HG03045 (cell line): ENCODE measurements around the gene KAT6B.
A peak's percentile ranks its signal among the peaks of the same experiment; 100 is the strongest.

Source experiments
- ATAC-seq: cut with Tn5 transposase; IDR thresholded peaks from one replicate; pipeline ENCODE4 v1.9.1; 2021; ENCODE audit warnings: mild to moderate bottlenecking, moderate library complexity; ENCODE audit not compliant: unreplicated experiment

KAT6B gene

DNA sequence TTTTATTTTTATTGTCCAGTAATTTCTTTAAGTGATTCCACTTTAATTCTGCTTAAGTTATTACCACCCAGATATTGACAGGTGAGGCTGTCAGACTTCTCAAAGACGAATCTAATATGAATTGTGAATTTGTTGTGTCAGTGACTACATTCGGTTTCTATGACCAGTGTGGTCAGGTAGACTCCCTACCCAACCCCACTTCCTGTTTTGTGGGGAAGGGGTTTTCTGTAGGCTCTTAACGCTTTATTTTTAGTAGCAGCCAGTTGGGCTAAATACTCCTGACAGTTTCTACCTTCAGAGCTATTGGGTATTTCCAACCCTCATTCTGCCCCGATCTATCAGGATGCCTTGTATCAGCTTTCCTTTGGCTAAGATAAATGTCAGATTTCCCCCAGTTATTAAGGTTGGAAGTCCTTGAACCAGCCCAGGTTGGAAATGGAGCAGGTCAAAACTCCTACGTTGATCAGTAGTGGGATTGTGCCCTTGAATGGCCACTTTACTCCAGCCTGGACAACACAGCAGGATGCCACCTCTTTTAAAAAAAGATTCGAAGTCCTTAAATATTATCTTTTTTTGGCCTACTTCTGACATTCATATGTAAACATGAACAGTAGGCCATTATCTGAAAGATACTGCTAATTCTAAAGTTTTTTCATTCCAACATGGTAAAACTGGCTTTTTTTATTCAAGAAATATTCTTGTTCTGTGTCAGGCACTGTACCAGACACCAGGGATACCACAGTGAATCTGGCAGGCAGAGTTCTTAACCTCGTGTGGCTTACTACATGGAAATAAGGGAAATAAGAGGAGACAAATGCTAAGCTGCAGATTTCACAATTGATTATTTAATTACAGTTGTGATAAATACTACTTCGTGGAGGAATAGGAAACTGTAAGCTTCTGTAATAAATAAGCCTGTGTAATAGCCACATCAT lies 151.8 kb downstream of the KAT6B start:
- ATAC-seq: peak; percentile 67

DNA sequence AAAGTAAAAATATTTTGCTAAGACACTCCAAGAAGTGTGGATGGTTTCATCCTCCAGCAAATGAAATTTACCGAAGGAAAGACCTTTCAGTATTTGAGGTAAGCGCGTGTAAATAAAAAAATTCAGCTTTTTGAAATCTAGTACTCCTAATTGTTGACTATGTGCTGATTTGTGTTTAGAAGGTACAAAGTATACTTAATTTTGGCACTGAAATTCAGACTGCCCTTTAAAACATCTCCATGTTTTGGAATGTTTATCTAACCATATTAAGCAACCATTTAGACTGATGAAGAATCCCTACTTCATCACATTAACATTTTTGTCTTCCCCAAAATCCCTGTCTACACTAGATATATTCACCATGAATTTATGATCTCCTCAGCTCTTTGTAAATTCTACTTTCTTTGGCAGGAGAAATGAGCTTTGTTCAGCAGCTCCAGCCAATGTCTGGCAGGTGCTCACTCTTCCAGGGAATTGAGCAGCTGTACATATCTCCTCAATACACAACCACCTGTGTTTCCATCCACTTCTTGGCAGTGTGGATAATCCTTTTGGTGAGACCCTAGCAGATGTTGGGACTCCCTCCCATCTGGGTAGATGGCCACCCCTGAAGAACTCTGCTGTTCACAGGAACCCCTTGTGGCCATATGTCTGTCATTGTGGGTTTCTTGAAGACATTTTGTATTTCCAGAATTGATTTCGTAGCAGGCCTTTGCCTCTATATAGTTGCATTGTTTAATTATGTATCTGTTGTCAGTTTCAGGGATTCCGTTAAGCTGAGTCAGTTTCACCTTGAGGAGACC lies 155.6 kb downstream of the KAT6B start:
- ATAC-seq: no peak

DNA sequence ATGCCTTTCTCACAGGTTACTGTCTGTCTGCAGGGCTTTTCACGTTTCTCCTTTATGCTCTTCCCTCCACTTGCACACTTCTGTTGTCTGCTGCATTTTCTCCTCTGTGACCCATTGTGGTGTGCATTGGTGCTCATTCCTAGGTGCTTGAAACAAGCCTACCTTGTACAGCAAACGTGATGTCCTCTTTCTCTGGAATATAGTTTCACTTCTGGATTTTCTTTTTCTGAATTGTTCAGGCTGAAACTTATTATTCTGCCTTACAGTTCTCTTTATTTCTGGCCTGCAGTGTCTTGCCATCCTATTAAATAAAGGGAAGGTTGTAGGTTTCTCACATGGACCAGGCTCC lies 156.2 kb downstream of the KAT6B start:
- ATAC-seq: no peak

DNA sequence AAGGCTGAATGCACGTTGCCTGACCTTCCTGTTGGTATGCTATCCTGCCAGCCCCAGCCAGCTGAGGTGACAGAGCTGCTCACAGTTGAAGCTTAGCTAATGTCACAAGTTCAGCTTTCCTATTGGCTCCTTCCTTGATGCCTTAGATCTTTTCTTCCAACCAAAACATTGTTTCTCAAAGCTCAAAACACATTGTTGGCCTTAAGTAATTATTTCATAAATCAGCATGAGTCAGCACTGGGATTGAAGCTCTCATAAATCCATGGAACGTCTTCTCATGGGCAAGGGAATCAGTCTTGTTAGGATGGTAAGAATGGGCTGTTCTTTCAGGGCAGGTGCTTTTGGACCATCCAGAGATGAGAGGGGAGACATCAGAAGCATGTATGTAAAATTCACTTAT lies 157.0 kb downstream of the KAT6B start:
- no peak for ATAC-seq

DNA sequence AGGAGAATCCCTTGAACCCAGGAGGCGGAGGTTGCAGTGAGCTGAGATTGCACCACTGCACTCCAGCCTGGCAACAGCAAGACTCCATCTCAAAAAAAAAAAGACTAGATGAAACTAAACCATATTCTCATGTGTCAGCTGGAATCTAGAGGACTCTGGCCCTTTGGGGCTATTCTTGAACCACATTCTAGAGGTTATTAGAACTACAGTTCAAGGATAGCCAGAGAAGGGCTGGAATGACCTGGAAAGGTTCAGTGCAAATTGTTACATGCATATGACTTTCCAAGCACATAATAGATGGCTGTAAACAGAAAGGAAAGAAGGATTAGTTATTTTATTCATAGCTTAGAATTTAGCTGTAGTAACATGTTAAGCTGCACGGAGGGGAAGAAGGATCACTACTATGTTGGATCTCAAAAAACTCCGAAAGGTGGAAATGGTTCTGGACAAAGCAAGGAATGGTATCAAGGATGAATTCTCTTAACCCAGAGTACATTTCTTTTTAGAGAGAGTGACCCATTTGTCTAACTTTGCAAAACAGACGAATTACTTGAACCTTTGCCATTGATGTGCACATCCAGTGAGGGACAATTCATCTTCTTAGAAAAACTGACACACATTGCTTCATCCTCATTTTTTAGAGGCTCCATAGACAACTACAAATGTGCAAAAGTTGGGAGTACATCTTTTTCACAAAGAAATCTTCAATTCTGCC lies 161.1 kb downstream of the KAT6B start:
- no peak for ATAC-seq

DNA sequence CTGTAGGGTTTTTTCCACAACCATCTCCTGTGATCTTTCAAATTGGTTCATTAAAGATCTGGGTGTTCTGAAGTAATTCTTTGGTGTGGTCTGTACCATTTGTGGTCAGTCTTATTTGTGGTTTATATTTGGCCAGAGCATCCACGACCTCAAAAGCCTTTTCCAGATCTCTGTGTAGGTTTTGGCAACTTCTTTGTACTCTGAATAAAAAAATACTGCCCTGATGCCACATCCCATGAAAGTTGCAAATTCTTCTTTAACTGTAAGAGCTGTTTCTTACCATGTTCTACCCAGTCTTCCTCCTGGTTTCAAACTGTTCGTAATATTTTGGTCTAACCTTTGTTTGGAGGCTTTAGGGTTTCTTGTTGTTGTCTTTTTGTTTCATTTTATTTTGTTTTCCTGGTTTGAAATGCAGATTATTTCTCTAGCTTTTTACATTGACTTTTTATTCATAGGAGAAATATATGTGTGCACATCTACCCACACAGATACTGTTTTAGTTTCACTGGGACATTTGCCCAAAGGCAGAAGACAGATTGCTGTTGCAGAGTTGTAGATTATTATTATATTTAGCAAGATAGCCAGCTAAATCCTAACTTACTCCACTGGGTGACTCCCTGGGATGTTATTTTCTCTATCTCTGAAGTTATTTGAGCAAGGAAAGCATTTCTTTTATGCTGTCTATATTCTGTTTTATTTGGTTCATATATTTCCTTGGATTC lies 161.8 kb downstream of the KAT6B start:
- no peak for ATAC-seq

DNA sequence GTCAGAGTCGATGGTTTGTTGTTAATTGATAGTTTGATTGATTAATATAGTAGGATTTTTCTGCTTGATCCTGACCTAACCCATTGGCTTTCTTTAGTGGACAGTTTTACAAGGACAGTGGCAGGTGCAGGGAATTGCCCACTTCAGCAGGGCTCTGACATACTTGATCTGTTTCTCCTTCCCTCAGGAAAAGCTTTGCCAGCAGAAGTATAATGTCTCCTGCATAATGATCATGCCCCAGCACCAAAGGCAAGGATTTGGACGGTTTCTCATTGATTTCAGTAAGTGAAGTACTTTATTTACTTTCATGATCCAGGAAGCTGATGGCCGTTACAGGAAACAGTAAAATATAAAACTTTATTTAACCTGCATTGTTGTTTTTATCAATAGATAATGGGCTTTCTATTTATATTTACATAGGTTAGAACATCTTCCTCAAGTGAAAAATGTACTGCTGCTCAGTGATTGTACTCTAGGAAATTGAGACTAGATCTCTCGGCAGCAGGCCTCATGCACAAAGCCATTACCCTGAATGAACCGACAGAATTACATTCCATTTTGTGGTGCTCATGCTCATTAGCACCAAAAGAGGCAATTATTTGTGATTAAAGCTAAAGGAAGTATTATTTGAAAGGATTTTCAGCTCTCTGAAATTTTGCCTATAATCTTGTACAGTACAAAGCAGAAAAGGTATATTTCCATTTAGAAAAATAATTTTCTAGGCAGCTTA lies 162.6 kb downstream of the KAT6B start:
- no peak for ATAC-seq

DNA sequence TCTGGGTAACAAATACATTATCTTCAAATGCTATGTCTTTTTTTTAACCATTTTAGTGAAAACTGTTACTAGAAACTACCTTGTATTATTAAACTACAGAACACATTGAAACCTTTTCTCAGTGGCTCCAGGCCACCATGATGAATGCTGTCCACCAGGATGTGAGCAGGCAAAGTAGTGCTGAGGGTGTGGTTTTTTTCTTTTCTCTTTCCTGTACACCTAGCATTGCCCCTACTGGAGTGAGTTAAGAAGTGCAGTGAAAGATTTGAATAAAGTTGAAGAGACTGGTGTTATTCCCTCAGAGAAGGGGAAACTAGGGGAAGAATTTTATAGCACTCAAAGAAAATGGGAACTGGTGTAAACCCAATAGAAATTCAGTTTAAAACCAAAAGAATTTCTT lies 165.0 kb downstream of the KAT6B start:
- ATAC-seq: no peak

DNA sequence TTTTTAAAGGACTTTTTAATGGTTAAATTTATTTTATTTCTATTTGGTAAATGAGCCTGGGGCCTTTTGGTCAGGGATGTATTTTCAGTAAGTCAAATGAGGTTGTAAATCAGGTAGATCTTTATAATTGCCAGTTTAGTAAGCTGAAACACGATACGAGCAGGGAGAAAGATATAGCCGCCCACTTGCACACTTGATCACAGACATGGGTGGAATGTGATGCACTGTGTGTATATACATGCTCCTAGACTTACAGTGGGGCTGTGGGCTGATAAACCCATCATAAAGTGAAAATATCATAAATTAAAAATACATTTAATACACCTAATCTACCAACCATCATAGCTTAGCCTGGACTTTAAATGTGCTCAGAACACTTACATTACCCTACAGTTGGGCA lies 165.7 kb downstream of the KAT6B start:
- ATAC-seq: no peak

DNA sequence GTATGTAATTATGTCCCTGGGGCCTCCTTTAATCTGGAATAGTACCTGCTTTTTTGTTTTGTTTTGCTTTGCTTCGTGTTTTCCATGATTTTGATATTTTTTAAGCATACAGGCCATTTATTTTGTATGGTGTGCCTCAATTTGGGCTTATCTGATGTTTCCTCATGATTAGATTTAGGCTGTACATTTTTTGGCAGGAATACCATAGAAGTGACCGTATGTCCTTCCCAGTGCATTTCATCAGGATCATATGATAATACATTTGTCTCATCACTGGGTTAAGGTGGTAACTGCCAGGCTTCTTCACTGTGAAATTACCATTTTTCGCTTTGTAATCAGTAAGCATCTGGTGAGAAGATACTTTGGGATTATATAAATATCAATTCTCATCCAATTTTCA lies 167.2 kb downstream of the KAT6B start:
- ATAC-seq: no peak

DNA sequence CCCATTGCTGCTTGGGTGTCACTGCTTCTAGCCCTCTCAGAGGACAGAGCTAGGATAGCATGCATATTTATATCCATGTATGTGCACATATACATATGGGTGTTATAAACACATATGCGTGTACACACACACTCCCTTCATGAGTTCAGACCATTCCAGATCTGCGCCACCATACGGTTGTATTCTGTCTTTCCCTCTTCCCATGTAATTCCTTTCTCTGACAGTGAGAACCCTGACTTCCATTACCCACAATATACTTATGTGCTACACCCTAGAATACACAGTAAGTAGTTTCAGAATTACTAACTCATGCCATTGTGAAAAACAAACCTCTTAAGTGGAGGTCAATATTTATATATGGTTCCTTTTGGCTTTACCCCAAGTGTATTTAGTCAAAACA lies 168.5 kb downstream of the KAT6B start:
- no peak for ATAC-seq

DNA sequence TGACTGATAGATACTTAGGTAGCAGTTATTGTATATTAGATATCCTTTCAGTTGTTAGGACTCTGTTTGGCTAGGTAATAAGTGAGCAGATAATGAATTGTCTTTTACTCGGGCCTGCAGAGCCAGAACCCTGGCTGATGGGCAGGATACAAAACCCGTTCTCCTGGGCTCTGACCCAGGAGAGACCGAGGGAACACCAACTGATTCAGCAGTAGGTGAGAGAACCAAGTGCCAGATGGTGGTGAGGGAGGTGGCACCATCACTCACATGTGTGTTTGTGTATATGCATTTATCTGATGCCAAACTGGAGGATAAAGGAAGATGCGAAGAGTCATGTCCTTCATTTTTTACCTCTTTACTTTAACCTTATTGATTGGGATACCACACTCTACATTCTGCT lies 169.4 kb downstream of the KAT6B start:
- ATAC-seq: no peak

DNA sequence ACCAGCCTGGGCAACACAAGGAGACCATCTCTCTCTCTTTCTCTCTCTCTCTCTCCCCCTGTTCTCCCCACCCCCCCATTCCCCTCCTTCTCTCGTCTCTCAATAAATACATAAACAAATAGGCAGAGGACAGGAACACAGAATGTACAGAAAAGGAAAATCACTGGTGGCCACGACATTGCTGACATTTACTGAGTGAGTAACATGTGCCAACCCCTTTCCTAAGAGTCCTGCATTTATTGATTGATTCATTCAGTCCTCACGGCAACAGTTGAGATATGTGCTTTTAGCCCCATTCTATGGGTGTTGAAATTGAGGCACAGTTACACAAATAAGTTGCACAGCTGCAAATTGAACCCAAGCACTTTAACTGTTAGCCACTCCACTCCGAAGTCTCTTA lies 170.8 kb downstream of the KAT6B start:
- ATAC-seq: no peak

DNA sequence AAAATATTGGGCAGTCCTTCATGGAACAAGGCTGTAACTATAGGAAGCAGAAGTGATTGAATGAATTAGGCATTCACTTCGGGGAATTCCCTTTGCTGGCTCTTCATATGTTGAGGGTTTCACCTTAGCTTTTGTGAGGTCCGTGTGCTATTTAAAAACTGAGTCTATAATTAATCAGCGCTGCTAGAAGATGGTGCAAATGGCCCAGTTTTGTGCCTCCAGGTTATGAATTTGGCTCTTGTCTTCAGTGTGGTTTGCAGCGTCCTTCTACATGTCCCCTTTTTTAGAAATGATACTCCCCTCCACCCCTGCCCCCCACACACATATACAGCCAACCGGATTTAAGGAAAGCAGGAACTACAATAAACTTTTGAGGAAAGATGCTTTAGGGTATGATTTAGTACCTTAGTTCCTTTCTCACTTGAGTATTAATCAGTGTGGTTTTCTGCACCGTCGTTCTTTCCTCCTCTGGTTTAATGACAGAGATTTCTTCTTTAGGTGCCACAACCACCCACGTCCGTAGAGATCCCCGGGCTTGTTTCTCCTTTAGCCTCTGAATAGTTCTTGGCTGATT lies 174.4 kb downstream of the KAT6B start:
- peak; percentile 66 for ATAC-seq

DNA sequence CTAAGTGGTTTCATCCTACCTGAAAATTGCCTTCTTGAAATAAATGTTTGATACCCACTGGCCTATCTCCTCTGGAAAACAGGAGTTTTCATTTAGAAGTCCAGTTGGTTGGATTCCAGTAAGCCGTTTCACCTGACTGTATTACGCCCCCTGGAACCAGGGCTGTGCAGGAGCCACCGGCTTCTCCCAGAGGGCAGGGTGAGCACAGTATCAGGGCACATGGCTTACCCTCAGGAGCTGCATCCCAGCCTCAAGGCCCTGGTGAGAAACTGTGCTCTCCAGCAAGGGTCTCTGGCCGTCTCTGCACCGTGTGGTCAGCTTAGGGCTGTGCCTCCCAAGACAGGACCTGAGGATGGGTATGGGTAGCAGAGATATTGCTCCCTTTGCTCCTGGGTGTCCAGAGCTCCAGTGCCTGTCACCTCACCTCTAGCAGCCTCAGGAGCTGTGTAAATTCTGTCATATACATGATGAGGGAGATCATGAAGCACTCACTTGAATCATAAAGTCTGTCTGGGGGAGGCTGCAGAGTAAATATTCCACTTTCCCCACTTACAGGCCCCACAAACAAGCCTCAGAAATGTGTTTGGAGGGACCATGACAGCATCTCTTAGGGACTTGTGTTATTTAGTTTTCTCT lies 175.4 kb downstream of the KAT6B start:
- ATAC-seq: no peak

DNA sequence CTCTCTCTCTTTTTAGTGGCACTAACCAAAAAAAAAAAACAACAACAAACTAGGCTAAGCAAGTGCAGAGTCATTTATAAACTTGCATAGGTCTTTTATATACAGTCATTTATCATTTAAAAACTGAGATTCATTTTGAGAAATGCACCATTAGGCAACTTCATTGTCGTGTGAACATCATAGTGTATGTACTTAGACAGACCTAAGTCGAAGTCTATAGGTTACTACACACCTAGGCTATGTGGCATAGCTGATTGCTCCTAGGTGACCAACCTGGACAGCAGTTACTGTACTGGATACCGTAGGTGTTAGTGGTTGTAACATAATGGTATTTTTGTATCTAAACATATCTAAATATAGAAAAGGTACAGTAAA lies 175.9 kb downstream of the KAT6B start:
- ATAC-seq: no peak

DNA sequence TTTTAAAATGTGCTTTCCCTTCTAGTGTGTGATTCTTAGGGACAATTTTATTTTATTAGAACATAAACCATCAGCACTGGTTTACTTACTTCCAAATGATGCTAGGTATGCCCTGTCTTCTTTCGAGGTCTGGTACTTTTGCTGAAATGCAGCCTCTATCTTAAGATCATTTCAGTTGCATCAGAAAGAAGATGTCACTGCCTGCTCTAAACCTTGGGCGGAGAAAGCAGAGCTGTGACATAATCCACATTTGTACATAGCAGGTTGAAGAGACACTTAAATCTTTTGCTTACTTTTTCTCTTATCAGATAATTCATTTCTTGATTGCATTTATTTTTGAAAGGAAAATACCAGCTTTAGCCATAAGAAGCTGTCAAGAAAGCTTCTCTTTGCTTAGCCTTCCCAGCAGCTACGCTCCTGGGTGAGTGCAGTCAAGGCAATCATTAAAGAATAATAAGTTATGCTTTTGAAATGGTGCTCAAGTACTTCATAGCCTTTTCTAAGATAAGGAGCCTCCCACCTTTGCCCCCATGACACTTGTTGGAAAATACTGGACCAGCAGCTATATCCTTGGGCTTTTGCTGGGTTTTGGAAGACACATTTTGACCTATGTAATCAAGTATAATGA lies 176.7 kb downstream of the KAT6B start:
- ATAC-seq: no peak

DNA sequence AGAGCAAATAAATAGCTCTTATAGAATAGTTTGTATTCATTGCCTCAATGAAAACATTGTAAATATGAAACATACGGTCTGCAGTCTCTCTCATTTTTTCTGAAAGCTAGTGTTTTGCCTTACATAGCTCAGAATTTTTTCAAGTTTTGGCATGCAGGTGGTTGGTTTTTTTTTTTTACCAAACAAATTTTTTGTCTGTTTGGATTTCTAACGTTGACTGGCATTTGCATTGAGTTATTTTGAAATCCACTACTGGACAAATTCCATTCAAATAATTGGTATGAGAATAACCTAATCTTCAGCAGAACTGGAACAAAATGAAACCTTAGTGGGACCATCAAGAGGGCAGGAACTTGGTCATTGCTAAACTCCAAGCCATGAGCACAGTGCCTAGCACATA lies 177.5 kb downstream of the KAT6B start:
- no peak for ATAC-seq

DNA sequence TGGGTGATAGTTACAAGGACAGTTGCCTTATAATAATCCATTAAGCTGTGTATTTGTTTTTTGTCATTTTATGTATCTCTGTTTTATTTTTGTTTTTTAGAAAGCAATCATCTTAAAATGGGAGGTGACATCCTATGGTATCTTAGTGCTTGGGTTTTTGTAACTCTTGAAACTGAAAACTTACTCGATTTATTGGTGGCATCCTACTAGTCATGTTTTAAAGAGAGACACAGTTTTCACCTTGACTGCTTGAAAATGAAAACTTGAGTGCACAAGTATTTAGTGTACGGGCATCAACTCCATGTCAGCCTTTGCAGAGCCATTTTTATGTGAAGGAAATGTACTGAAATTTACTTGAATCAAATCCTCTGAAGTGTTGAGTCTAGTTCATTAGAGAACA lies 181.2 kb downstream of the KAT6B start:
- ATAC-seq: no peak
